Type B pancreatic cell (in vitro differentiated cells): Measurements from ENCODE around the gene RBM19. TPM values are rescaled to one million over a fixed set of nuclear protein-coding genes. Genes with fewer than 3 reads are reported as not detected.

Experiments
- DNase-seq: peaks from one replicate; pipeline ENCODE4 v3.0.0; 2021; ENCODE audit warnings: mixed read lengths; ENCODE audit not compliant: unreplicated experiment; ENCODE audit errors: extremely low spot score
- H3K27ac Mint-ChIP-seq: 2 replicates; pipeline ENCODE4 v1.8.0; 2021; ENCODE audit warnings: mild to moderate bottlenecking, mixed read lengths
- H3K27me3 Mint-ChIP-seq: 2 replicates; pipeline ENCODE4 v1.8.0; 2021; ENCODE audit warnings: mixed read lengths
- H3K36me3 Mint-ChIP-seq: 2 replicates; pipeline ENCODE4 v1.8.0; 2021; ENCODE audit warnings: mixed read lengths
- H3K4me1 Mint-ChIP-seq: one replicate; pipeline ENCODE4 v1.8.0; 2021; ENCODE audit warnings: mixed read lengths; ENCODE audit not compliant: unreplicated experiment
- H3K4me3 Mint-ChIP-seq: 2 replicates; pipeline ENCODE4 v1.8.0; 2021; ENCODE audit warnings: mild to moderate bottlenecking, mixed read lengths
- H3K9me3 Mint-ChIP-seq: 2 replicates; pipeline ENCODE4 v1.8.0; 2021; ENCODE audit warnings: mixed read lengths
- total RNA-seq: library from RNA; stranded (reverse); gene quantifications from 2 replicates; pipeline ENCODE4 v1.2.1, GENCODE V29; 2021; ENCODE audit warnings: low replicate concordance
- TF ChIP-seq, protein P1 (sequence below): fragments of 200-600 bp; sonication (generic); conservative IDR thresholded peaks from 2 replicates; pipeline ENCODE4 v1.5.0; 2021; ENCODE audit warnings: antibody characterized with exemption, mild to moderate bottlenecking

Gene RBM19
- total RNA-seq, 1 donor from 2014 or later = 37.8 TPM

DNA sequence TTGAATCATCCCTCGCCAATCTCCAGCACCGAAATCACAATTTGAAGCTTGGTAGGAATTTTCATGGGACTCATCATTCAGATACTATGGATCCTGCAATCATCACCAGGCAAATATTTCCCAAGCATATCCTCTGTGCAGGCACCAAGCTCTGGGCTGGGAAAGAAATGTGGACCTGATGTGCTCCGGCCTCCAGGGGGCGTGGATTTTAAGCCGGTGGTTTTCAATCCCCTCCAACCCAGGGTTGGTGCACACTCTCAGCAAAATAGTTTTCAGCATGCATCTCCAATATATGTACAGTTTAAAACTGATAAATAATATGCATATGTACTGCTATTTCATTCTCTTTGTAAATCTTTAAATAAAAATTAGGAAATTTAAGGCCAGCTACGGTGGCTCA, 98.9 kb downstream of the RBM19 start:
- Mint-ChIP-seq H3K27ac (no peak overlapping the region), H3K27me3 (no peaks in the 10 kb centered on the region), H3K4me3 (no peak overlapping the region), H3K9me3 (no peaks in the 10 kb centered on the region), H3K36me3 (peaks cover 9% of the 10 kb centered on the region), H3K4me1 (peaks cover 19% of the 10 kb centered on the region)
- no peak for DNase-seq
- TF ChIP-seq, protein P1, sequence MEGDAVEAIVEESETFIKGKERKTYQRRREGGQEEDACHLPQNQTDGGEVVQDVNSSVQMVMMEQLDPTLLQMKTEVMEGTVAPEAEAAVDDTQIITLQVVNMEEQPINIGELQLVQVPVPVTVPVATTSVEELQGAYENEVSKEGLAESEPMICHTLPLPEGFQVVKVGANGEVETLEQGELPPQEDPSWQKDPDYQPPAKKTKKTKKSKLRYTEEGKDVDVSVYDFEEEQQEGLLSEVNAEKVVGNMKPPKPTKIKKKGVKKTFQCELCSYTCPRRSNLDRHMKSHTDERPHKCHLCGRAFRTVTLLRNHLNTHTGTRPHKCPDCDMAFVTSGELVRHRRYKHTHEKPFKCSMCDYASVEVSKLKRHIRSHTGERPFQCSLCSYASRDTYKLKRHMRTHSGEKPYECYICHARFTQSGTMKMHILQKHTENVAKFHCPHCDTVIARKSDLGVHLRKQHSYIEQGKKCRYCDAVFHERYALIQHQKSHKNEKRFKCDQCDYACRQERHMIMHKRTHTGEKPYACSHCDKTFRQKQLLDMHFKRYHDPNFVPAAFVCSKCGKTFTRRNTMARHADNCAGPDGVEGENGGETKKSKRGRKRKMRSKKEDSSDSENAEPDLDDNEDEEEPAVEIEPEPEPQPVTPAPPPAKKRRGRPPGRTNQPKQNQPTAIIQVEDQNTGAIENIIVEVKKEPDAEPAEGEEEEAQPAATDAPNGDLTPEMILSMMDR = peak; percentile 70

DNA sequence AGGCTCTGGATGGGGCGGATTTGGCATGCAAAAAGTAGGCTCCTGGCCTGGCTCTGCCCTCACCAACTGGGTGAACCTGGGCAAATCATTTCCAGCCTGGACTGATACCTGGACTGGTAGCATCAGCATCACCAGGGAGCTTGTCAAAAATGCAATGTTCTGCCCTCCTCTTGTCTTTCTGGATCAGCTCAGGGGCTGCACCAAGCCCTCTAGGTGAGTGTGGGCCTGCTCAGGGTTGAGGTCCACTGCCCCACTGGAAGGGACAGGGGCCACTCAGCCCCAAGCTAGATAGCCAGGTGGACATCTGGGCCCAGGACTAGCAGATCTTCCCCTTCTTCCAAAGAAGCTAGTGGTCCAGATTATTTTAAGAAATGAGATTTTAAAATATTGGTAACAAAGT, 99.6 kb downstream of the RBM19 start:
- H3K4me1 Mint-ChIP-seq = peaks cover 23% of the 10 kb centered on the region
- H3K9me3 Mint-ChIP-seq = no peaks in the 10 kb centered on the region
- TF ChIP-seq, protein P1 = no peak
- no peak overlapping the region for H3K27ac Mint-ChIP-seq
- no peak overlapping the region for H3K4me3 Mint-ChIP-seq
- H3K27me3 Mint-ChIP-seq = no peaks in the 10 kb centered on the region
- H3K36me3 Mint-ChIP-seq = peaks cover 9% of the 10 kb centered on the region
- no peak for DNase-seq

DNA sequence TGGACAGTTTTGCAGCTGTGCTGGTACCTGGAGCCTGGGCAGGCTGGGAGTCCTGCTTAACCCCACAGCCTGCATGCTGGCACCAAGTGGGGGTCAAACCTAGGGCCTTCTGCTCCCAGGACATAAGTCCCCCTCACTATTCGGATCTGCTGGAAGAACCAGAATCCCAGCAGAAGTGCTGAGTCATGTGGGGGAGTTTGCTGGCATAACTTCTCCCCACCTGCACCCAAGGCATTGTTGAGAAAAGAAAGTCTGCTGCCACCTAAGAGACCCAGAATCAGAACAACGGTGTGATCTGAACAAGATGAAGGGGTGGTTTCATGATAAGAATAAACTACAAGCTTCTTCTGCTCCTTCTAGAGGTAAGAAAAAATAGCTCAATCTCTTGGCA, 102.7 kb downstream of the RBM19 start:
- Mint-ChIP-seq H3K9me3 (no peaks in the 10 kb centered on the region), H3K36me3 (peaks cover 9% of the 10 kb centered on the region), H3K4me3 (no peak overlapping the region), H3K27me3 (no peaks in the 10 kb centered on the region), H3K4me1 (peaks cover 19% of the 10 kb centered on the region), H3K27ac (no peak overlapping the region)
- DNase-seq = no peak
- TF ChIP-seq, protein P1 = no peak

DNA sequence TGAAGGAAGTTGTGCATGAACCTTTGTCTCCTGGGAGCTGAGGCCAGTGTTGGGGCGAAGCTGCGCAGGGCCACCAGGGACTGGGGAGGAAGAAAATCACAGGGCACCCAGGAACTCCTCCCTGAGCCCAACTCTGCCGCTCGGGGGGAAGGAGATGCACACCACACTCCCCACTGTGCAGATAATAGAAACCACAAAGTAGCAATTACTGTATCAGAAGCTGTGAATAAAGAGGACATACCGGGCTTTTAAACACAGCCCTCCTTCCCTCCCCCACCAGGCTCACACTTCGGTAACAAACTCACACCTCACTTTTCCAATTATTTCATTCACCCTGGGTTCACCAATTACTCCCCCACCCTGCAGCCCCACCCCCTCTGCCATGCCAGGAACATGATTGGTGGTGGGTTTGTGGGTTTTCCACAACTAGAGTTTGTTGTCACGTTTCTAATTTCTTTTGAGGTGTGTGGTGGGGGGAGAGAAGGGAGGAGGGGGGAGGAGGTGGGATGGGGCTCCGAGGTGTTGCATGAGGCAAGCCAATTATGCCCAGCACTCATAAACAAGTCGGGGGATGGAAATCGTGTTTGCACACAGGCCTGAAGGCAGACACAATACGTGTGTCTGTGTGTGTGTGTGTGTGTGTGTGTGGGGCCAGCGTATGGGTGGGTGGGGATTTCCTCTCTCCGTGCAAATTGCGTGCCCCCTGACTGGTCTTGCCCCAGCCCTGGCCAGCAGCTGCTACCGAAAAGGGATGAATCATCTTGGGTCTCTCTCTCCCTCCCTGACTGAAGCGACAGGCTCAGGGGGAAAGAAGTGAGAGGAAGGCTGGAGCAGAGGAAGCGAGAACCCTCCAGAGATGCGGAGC, 103.3 kb downstream of the RBM19 start:
- Mint-ChIP-seq H3K9me3 (no peaks in the 10 kb centered on the region), H3K36me3 (peaks cover 9% of the 10 kb centered on the region), H3K27me3 (no peaks in the 10 kb centered on the region), H3K4me3 (no peak overlapping the region), H3K4me1 (peaks cover 19% of the 10 kb centered on the region), H3K27ac (no peak overlapping the region)
- TF ChIP-seq, protein P1 = no peak
- DNase-seq = no peak

DNA sequence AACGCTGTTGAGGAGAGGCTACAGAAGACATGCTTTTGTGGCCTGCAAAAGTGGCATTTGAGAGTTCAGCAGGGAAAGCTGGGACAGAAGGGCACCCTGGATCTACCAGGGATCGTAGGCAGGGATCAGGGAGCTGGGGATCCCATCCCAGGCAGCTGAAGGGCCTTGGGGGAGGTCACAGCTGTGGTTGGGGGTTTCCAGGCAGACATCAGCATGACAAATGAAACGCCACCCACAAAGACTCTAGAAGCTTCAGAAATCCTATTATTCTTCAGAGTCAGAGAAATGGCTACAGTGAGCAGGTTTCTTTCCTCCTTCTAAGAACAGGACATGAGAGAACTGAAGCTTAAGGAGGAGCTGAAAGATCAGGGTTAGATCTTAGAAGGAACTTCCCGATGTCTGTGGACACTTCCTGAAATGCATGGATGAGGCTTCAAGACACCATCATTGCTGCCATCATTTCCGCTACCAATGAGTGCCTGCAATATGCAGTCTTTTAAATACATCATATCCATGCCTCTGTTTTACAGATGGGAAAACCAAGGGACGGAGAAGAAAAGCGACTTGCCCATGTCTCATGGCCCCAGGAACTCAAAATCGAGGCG, 104.3 kb downstream of the RBM19 start:
- DNase-seq = no peak
- H3K27ac Mint-ChIP-seq = no peak overlapping the region
- TF ChIP-seq, protein P1 = no peak
- H3K4me3 Mint-ChIP-seq = no peak overlapping the region
- no peaks in the 10 kb centered on the region for H3K27me3 Mint-ChIP-seq
- no peaks in the 10 kb centered on the region for H3K9me3 Mint-ChIP-seq
- peaks cover 9% of the 10 kb centered on the region for H3K36me3 Mint-ChIP-seq
- H3K4me1 Mint-ChIP-seq = peaks cover 19% of the 10 kb centered on the region
